HG03066 (cell line): ENCODE results near the gene SPEF1.

Source experiments
- ATAC-seq: cut with Tn5 transposase; IDR thresholded peaks from one replicate; pipeline ENCODE4 v1.9.1; 2021; ENCODE audit warnings: low read depth; ENCODE audit not compliant: unreplicated experiment

Gene SPEF1

DNA sequence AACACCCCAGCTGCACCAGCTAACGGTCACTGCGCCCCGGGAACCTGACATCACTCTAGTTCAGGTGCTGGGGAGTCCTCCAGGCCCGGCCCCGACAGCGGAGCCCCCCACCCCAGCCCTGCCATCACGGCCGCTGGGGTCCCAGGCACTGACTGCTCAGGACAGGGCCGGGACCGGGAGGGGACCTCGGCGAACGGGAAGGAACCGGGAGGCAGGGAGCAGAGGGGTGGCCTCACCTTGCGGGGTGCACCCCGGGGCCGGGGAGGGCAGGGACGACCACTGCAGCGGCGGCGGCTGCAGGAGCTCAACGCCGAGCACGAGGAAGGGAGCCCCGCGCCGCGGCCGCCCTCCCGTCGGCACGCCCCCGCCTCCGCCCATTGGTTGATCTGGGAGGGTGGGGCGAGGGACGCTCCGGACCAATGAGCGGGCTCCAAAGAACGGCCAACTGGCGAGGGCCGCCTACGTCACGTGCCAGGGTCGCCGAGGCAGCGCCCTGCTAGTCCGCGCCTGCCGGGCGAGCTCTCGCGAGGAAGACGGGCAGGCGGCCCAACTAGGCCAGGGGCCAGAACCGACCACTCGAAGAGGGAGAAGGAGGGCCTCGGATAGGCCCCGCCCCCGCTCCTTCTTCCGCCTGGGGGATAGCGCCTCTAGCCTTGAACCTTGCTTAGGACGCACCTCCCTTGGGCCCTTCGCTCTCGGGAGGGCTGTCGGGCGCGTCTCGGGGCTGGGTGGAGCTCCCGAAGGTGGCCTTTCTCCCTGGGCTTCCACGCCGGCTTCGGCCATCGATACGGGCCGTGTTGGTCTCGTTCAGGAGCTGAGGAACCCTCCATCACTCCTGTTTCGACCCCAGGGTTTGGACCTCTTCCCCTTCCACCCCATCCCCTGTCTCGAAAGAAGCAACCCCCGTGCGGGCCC lies 13.6 kb downstream of the SPEF1 start, which contains the start of gene ADISSP:
TSS of gene ADISSP (minus strand) at position 327 of the 915 bp plus-strand sequence. CDS start 7,653 bp downstream, outside the sequence.
- peak; percentile 87 for ATAC-seq

- no peak for ATAC-seq
These were observed 14.2 kb downstream of the SPEF1 start for GRCh38 chr20:3767110-3767426.

DNA sequence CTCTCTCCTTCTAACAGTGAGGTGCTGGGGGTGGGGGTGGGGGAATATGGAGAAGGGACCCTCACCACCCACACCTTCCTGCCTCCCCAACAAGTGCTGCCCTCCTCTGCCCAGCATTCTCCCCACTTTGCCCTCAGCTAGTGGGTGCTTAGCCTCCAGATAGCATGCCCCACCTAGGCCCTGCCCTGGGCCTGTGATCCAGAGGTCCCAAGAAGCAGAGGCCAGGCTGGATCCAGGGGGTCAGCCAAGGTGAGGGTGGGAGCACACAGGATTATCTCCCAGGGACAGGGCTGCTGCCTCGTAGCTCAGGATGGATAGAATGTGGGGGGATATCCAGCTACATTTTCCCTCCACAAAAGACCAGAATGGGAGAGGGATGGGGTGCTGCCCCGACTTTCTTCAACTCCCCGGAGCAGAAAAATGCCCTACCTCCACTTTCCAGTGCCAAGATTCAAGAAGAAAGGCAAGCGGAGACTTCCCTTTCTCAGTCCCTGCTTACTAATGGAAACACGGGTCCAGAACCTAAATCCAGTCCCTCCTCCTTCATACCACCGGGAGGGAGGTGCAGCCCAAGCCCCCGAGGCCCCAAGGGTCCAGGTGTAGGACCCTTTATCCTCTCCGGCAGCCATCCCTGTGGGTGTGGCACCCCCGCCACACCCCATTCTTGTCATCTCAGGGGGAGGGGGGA lies 14.7 kb downstream of the SPEF1 start:
- ATAC-seq: no peak

DNA sequence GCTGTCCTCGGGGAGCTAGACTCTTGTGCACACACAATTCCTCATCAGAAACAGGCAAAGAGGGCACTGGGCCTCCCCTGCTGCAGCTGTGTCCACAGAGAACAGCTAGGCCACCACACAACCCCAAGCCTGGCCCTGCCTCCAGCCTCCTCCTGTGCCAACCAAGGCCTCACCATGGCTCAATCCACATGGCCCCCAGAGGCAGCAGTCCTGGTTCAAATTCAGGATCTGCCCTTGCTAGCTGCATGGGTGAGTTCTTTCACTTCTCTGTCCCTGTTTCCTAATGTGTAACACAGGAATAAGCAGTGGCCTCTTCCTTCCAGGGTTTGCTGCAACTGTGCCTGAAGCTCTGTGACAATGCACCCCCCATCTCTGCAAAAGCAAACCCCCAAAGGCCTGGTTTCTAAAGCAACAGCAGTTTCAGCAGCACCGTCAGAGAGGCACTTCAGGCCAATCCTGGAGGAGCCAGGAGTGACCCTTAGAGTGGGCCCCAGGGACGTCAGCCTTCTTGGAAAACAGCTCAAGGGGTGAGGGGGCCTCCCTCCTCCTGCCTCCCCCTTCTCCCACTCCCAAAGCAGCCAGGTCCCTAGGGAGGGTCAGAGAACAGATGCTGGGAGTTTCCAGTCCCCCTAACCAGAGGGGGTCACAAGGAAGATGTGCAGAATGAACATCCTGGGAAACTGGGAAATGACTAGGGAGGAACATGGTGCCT lies 15.9 kb downstream of the SPEF1 start:
- no peak for ATAC-seq

DNA sequence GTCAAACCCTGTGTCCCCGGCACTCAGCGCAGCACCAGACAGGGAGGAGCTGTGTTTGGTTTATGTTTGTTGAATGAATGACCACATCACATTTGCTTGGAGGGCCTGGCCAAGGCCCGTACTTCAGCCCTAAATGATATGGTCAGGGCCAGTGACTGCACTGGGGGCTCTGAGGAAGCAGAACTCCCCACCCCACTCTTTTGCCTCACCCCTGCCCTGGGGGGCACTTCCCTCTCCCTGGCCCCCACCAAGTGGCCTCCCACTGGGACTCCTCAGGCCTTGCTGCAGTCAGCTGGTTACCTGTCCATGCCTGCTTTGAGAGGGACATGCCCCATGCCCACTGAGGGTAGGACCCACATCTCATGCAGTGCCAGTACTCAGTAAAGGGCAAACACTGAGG lies 16.6 kb downstream of the SPEF1 start:
- ATAC-seq: no peak

GRCh38 chr20:3763671-3764601 lies 17.3 kb downstream of the SPEF1 start:
- ATAC-seq: no peak

DNA sequence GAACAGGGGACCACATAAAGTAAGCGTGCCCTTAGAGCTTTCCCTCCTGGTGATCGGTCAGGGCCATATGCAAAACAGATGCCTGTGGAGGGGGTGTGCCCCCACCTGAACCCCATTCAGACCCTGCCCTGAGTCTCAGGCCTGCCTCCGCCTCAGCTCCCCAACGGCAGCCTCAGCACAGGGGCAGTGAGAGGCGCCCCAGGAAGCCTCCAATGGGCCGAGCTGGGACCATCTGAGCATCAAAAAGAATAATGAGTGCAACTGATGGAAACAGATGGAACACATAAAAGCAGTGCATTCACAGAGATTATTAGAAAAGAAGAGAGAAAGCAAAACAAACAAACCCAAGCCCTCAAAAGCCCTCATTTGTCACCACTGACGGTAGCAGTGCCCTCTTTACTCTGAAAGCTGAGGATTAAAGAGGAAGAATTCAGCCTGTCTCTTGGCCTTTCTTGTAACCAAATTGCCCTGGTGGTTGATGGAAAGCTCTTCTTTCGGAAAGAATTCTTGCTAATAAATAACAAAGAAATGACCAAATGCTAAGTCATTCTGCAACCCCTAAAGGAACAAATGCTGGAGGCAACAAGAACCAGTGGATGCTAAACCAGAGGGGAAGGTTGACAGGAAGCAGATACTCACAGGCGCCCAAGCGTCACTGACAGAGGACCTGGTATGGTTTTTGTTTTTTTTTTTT lies 20.4 kb downstream of the SPEF1 start:
- no peak for ATAC-seq

DNA sequence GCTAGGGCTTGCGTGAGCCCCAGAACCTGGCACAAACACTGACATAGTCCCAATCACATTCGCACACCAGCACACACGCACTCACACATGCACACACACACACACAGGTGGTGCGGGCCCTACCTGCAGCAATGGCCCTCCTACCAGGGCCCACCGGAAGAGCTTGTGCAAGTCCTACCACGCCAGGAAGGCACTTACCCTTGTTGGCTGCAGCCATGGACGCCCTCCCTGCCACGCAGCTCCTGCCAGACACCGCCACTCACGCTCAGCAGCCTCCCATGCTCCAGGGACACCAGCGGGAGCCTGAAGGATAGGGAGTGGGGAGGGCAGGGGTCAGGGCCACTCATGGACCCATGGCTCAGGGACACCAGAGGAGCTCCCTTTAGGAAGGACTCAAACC lies 21.4 kb downstream of the SPEF1 start:
- no peak for ATAC-seq

GRCh38 chr20:3759316-3759823 lies 21.9 kb downstream of the SPEF1 start:
- no peak for ATAC-seq

GRCh38 chr20:3758566-3758965 lies 22.7 kb downstream of the SPEF1 start:
- no peak for ATAC-seq

GRCh38 chr20:3757268-3757667 lies 24.0 kb downstream of the SPEF1 start:
- ATAC-seq: no peak

GRCh38 chr20:3755814-3756480 lies 25.3 kb downstream of the SPEF1 start:
- no peak for ATAC-seq

- no peak for ATAC-seq
These were observed 26.0 kb downstream of the SPEF1 start for GRCh38 chr20:3755269-3755668.

GRCh38 chr20:3754276-3754630 lies 27.0 kb downstream of the SPEF1 start:
- ATAC-seq: no peak

GRCh38 chr20:3753501-3754275 lies 27.6 kb downstream of the SPEF1 start:
- no peak for ATAC-seq

- no peak for ATAC-seq
These were observed 28.1 kb downstream of the SPEF1 start for GRCh38 chr20:3753098-3753497.

DNA sequence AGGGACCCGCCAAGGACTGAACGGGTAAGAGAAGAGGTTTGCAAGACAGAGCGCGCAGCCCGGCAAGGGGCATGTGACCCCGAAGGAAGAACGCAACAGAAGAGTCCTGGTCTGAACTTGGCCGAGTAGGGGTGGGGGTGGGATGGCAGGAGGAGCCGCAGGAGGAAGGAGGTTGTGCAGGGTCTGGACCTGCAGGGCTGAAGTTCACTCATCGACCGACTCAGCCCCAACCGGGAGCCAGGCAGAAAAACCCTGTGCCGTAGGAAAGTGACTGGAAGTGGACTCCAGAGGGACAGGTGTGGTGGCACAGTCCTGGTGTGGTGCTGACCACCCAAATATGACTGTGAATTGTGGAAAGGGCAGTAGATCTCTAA lies 28.9 kb downstream of the SPEF1 start:
- ATAC-seq: no peak

DNA sequence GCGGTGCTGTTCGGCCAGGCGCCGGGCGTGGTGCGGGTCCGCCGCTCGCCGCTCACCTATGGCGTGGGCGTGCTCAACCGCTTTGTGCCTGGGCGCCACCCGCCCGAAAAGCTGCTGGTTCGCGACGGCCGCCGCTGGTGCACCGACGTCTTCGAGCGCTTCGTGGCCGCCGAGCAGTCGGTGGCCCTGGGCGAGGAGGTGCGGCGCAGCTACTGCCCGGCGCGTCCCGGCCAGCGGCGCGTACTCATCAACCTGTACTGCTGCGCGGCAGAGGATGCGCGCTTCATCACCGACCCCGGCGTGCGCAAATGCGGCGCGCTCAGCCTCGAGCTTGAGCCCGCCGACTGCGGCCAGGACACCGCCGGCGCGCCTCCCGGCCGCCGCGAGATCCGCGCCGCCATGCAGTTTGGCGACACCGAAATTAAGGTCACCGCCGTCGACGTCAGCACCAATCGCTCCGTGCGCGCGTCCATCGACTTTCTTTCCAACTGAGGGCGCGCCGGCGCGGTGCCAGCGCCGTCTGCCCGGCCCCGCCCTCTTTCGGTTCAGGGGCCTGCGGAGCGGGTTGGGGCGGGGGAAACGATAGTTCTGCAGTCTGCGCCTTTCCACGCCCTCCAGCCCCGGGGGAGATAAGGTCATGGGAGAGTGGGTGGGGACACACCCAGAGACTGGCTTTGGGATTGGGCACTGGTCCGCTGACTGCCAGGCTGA lies 29.4 kb downstream of the SPEF1 start:
- no peak for ATAC-seq
